ENCODE measurements around the gene SPDL1.
"Not testable (repeated sequence)": the region's sequence is repeated elsewhere in the genome, so short reads cannot be mapped to it uniquely, and the experiment has no call there.

SPDL1 gene

GRCh38 chr5:169576181-169576598 is 7.4 kb upstream of the SPDL1 start:
- no peak for DNase-seq

- peak; percentile 12 for DNase-seq
Observed at GRCh38 chr5:169577951-169578350, 5.6 kb upstream of the SPDL1 start.

- no peak for DNase-seq
Observed at GRCh38 chr5:169580964-169581363, 2.6 kb upstream of the SPDL1 start.

- peak; percentile 71 for DNase-seq
Observed at GRCh38 chr5:169581580-169582227, 1.9 kb upstream of the SPDL1 start.

- no peak for DNase-seq
Observed at GRCh38 chr5:169583101-169583423, 511 bp upstream of the SPDL1 start.

- no peak for DNase-seq
Observed at GRCh38 chr5:169584998-169585451, 1.5 kb downstream of the SPDL1 start.

GRCh38 chr5:169590602-169591001 is 7.0 kb downstream of the SPDL1 start:
- no peak for DNase-seq

GRCh38 chr5:169591636-169592035 is 8.1 kb downstream of the SPDL1 start:
- DNase-seq: no peak

GRCh38 chr5:169592937-169593650 is 9.5 kb downstream of the SPDL1 start:
- DNase-seq: no peak

- DNase-seq: no peak
Observed at GRCh38 chr5:169595172-169595820, 11.7 kb downstream of the SPDL1 start.

- no peak for DNase-seq
Observed at GRCh38 chr5:169599451-169599850, 15.9 kb downstream of the SPDL1 start.

GRCh38 chr5:169602535-169602934 is 19.0 kb downstream of the SPDL1 start:
- DNase-seq: no peak

- no peak for DNase-seq
Observed at GRCh38 chr5:169606279-169606678, 22.7 kb downstream of the SPDL1 start.

- DNase-seq: no peak
Observed at GRCh38 chr5:169607882-169608281, 24.3 kb downstream of the SPDL1 start.

- DNase-seq: no peak
Observed at GRCh38 chr5:169609716-169610115, 26.1 kb downstream of the SPDL1 start.

GRCh38 chr5:169610606-169611005 is 27.0 kb downstream of the SPDL1 start:
- no peak for DNase-seq

GRCh38 chr5:169615561-169615960 is 32.0 kb downstream of the SPDL1 start:
- DNase-seq: no peak

- not testable (repeated sequence) for DNase-seq
Observed at GRCh38 chr5:169624307-169624706, 40.7 kb downstream of the SPDL1 start.

GRCh38 chr5:169626779-169627178 is 43.2 kb downstream of the SPDL1 start:
- DNase-seq: no peak

GRCh38 chr5:169627551-169627950 is 44.0 kb downstream of the SPDL1 start:
- DNase-seq: no peak

GRCh38 chr5:169628892-169629291 is 45.3 kb downstream of the SPDL1 start:
- no peak for DNase-seq

GRCh38 chr5:169629847-169630548 is 46.4 kb downstream of the SPDL1 start:
- DNase-seq: peak; percentile 11

GRCh38 chr5:169631360-169631759 is 47.8 kb downstream of the SPDL1 start:
- no peak for DNase-seq

GRCh38 chr5:169632946-169633345 is 49.4 kb downstream of the SPDL1 start:
- no peak for DNase-seq

All from DMS53 (cell line).